ENCODE results near the gene ARHGAP31. TPM values are rescaled to one million over a fixed set of nuclear protein-coding genes. Genes with fewer than 3 reads are reported as not detected.
"Not testable (repeated sequence)": the region's sequence is repeated elsewhere in the genome, so short reads cannot be mapped to it uniquely, and the experiment has no call there.

ARHGAP31 gene
- total and polyA plus RNA-seq, 2 experiments from 2014 or later: 1.2 to 4.3 TPM

DNA sequence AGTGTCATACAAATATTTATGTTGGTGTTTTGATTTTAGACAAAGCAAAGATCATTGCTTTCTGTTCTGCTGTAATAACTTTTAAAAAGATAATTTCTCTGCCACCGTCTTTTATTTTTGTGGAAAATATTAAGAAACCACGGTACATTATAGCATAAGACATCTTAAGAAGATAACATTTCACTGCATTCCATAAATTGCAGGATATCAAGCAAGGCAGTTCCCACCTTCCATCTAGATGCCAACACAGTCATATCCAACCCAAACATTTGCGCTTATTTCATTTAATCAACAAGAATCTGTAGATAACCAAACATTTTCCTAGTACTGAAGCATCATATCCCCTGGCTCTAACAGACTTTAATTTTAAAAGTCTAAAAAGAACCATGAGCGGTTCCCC is 25.1 kb downstream of the ARHGAP31 start:
- no peak for DNase-seq (ENCODE audit: low spot score)
- H2AFZ ChIP-seq: no peak overlapping the region
- no peaks in the 10 kb centered on the region for H3K36me3 Mint-ChIP-seq (ENCODE audit: low read depth)
- no peaks in the 10 kb centered on the region; the same call in 1 of the 2 replicates for H3K79me2 ChIP-seq (replicated peaks; ENCODE audit: insufficient read depth)
- no peaks in the 10 kb centered on the region for H3K9me3 Mint-ChIP-seq
- H3K36me3 ChIP-seq (ENCODE audit: insufficient read depth): no peaks in the 10 kb centered on the region
- H4K20me1 ChIP-seq (replicated peaks; ENCODE audit: insufficient read depth): no peaks in the 10 kb centered on the region
- peaks cover 5% of the 10 kb centered on the region for H3F3A ChIP-seq (replicated peaks; ENCODE audit: low read depth)
- no peak overlapping the region for H3K4me3 ChIP-seq
- peaks cover 32% of the 10 kb centered on the region for H3K4me1 ChIP-seq (ENCODE audit: insufficient read depth)
- no peak overlapping the region for H3K27ac ChIP-seq (ENCODE audit: low read depth)
- no peak overlapping the region for H3K4me3 Mint-ChIP-seq
- no peak for TF ChIP-seq STAT1 (IDR thresholded peaks at IDR 0.05; ENCODE audit: unreplicated experiment)
- TF ChIP-seq JUNB (IDR thresholded peaks at IDR 0.05; ENCODE audit: unreplicated experiment): no peak
- TF ChIP-seq REST (IDR thresholded peaks at IDR 0.05; ENCODE audit: unreplicated experiment): no peak
- no peak for TF ChIP-seq EZH2 (IDR thresholded peaks at IDR 0.05; ENCODE audit: low read depth, unreplicated experiment)
- TF ChIP-seq ZNF331 (CRISPR knock-in tag; IDR thresholded peaks at IDR 0.05; ENCODE audit: low read depth): no peak
- no peak for TF ChIP-seq ETS1 (IDR thresholded peaks at IDR 0.05)
- no peak overlapping the region for H3K4me2 ChIP-seq
- peaks cover 4% of the 10 kb centered on the region for H3K27me3 Mint-ChIP-seq (ENCODE audit: insufficient read depth, low read depth, poor library complexity)
- no peaks in the 10 kb centered on the region for H3K9me2 ChIP-seq (ENCODE audit: insufficient read depth)
- ATAC-seq: no peak
- no peaks in the 10 kb centered on the region for H3K27me3 ChIP-seq (ENCODE audit: insufficient read depth)
- H3K4me1 Mint-ChIP-seq: peaks cover 21% of the 10 kb centered on the region
- no peak overlapping the region for H3K27ac Mint-ChIP-seq

GRCh38 chr3:119320785-119321184 is 26.6 kb downstream of the ARHGAP31 start:
- H3K9me3 Mint-ChIP-seq; H3K79me2 ChIP-seq (replicated peaks; ENCODE audit: insufficient read depth); H3K27ac ChIP-seq (ENCODE audit: low read depth); H3K36me3 Mint-ChIP-seq (ENCODE audit: low read depth); H3K27ac Mint-ChIP-seq; H3F3A ChIP-seq (replicated peaks; ENCODE audit: low read depth); H3K36me3 ChIP-seq (ENCODE audit: insufficient read depth); H4K20me1 ChIP-seq (replicated peaks; ENCODE audit: insufficient read depth); H3K27me3 ChIP-seq (ENCODE audit: insufficient read depth); H3K4me3 ChIP-seq; DNase-seq (ENCODE audit: low spot score); H3K9me2 ChIP-seq (ENCODE audit: insufficient read depth); H3K4me2 ChIP-seq; ATAC-seq; H3K27me3 Mint-ChIP-seq (ENCODE audit: insufficient read depth, low read depth, poor library complexity); H3K4me3 Mint-ChIP-seq; H2AFZ ChIP-seq: not testable (repeated sequence)
- peaks cover 42% of the 10 kb centered on the region for H3K4me1 ChIP-seq (ENCODE audit: insufficient read depth)
- peaks cover 32% of the 10 kb centered on the region for H3K4me1 Mint-ChIP-seq

Data from GM23338 (cell line).